Body of pancreas (tissue), 4 donors: ENCODE measurements around the gene VMO1. TPM values are rescaled to one million over a fixed set of nuclear protein-coding genes. Genes with fewer than 3 reads are reported as not detected.

Experiments
- ATAC-seq: fragments of 150-250 bp; one replicate; pipeline ENCODE4 v1.9.1; 2016
- DNase-seq, 4 donors: peaks; one replicate each; pipeline ENCODE4 v3.0.0-alpha.2; 2019
- H3K27ac ChIP-seq, 4 donors: fragments of 200-600 bp; sonication (generic); 1 replicate in 3 of 4; 2 replicates in 1 of 4; pipeline versions ENCODE4 v1.5.1 to v1.6.1; 2016 to 2019; ENCODE audit warnings: mild to moderate bottlenecking in 1 of 4, mixed read lengths in 1 of 4, moderate library complexity in 1 of 4
- H3K27me3 ChIP-seq, 2 donors: fragments of 200-600 bp; sonication (generic); one replicate each; pipeline ENCODE4 v1.6.0; 2016; ENCODE audit warnings: mild to moderate bottlenecking in 1 of 2
- H3K36me3 ChIP-seq, 2 donors: fragments of 200-600 bp; sonication (generic); replicated peaks in 1 of 2; 2 replicates each; pipeline ENCODE4 v1.5.1; 2016; ENCODE audit warnings: low read depth in 2 of 2; ENCODE audit not compliant: insufficient read depth in 1 of 2
- H3K4me1 ChIP-seq: fragments of 200-600 bp; sonication (generic); one replicate; pipeline ENCODE4 v1.6.0; 2016
- H3K4me3 ChIP-seq, 2 donors: fragments of 200-600 bp; sonication (generic); 1 replicate in 1 of 2; 2 replicates in 1 of 2; pipeline ENCODE4 v1.5.1; 2016 to 2019
- H3K9me3 ChIP-seq, 3 donors: fragments of 200-600 bp; sonication (generic); 1 replicate in 2 of 3; 2 replicates in 1 of 3; pipeline ENCODE4 v1.5.1; 2016
- POLR2A ChIP-seq, 3 donors: fragments of 450-650 bp; IDR thresholded peaks; one replicate each; pipeline ENCODE4 v1.6.1; 2016; ENCODE audit warnings: antibody characterized with exemption in 3 of 3, mild to moderate bottlenecking in 2 of 3
- WGBS, 2 donors: methylation state at CpG; one replicate each; pipeline ENCODE4 v1.1.5; 2017; 5-methylcytosine and 5-hydroxymethylcytosine counted together
- intact Hi-C: fragments of 100-400 bp; cut with DNase I; formaldehyde crosslinking; loops from one replicate; pipeline ENCODE4 v1.15.1; 2023
- total RNA-seq, 2 donors: library from RNA; depleted of rRNA; stranded (reverse); fragments of >200 nt; gene quantifications; one replicate each; pipeline ENCODE4 v1.1.0, GENCODE V29; 2016
- TF ChIP-seq, protein P1 (sequence below), 7 experiments: fragments of 450-650 bp in 4 of 7; fragments of 200-600 bp in 3 of 7; sonication (generic) in 3 of 7; IDR thresholded peaks; one replicate each; pipeline ENCODE4 v1.5.1; 2016 to 2019; ENCODE audit warnings: antibody characterized with exemption in 7 of 7

VMO1 gene
- total RNA-seq, 2 donors from 2014 or later: not detected

GRCh38 chr17:4735876-4736651 is 50.1 kb downstream of the VMO1 start:
- no peak overlapping the region for H3K4me3 ChIP-seq
- H3K4me1 ChIP-seq: peaks cover 28% of the 10 kb centered on the region
- no peaks in the 10 kb centered on the region for H3K36me3 ChIP-seq
- ATAC-seq: no peak
- intact Hi-C loops: no loop called here
- peak overlapping the region in 2 of 4 donors; percentile 34 to 61 for H3K27ac ChIP-seq
- H3K9me3 ChIP-seq: no peaks in the 10 kb centered on the region
- TF ChIP-seq, protein P1, sequence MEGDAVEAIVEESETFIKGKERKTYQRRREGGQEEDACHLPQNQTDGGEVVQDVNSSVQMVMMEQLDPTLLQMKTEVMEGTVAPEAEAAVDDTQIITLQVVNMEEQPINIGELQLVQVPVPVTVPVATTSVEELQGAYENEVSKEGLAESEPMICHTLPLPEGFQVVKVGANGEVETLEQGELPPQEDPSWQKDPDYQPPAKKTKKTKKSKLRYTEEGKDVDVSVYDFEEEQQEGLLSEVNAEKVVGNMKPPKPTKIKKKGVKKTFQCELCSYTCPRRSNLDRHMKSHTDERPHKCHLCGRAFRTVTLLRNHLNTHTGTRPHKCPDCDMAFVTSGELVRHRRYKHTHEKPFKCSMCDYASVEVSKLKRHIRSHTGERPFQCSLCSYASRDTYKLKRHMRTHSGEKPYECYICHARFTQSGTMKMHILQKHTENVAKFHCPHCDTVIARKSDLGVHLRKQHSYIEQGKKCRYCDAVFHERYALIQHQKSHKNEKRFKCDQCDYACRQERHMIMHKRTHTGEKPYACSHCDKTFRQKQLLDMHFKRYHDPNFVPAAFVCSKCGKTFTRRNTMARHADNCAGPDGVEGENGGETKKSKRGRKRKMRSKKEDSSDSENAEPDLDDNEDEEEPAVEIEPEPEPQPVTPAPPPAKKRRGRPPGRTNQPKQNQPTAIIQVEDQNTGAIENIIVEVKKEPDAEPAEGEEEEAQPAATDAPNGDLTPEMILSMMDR (IDR thresholded peaks at IDR 0.05): no peak
- peak in 1 of 3 donors; percentile 40 for TF ChIP-seq POLR2A (IDR thresholded peaks at IDR 0.05)
- WGBS, 2 donors: 67 to 75% methylated on average over 9 of the region's 9 CpGs
- no peaks in the 10 kb centered on the region for H3K27me3 ChIP-seq
- DNase-seq: peak in 1 of 4 donors; percentile 75

Other genes starting within 250 kb of the VMO1 start
- 100 to 1,000 TPM in 1 of 2 donors, 10 to 100 TPM in 1; 37.9 to 105 TPM for gene MYBBP1A, start 231.0 kb downstream of the VMO1 start, total RNA-seq
- gene GGT6, start 225.8 kb downstream of the VMO1 start, total RNA-seq: 10 to 100 TPM; 29.3 to 85.7 TPM
- under 1 TPM; 0.33 to 0.78 TPM for gene SMTNL2, start 201.8 kb downstream of the VMO1 start, total RNA-seq
- gene ALOX15, start 144.7 kb downstream of the VMO1 start, total RNA-seq: not detected
- gene PELP1, start 82.2 kb downstream of the VMO1 start, total RNA-seq: 10 to 100 TPM; 18.9 to 39.9 TPM
- 10 to 100 TPM; 12.5 to 13.2 TPM for gene ARRB2, start 75.7 kb downstream of the VMO1 start, total RNA-seq
- gene MED11, start 54.9 kb downstream of the VMO1 start, total RNA-seq: 10 to 100 TPM; 20.8 to 23.3 TPM
- 1 to 10 TPM in 1 of 2 donors, under 1 TPM in 1; 0.52 to 2.3 TPM for gene ZMYND15, start 46.5 kb downstream of the VMO1 start, total RNA-seq
- 10 to 100 TPM in 1 of 2 donors, 1 to 10 TPM in 1; 3.6 to 27.5 TPM for gene CXCL16, start 46.4 kb downstream of the VMO1 start, total RNA-seq
- gene TM4SF5, start 14.5 kb downstream of the VMO1 start, total RNA-seq: 1 to 10 TPM; 1.8 to 2.0 TPM
- gene GLTPD2, start 2.6 kb upstream of the VMO1 start, total RNA-seq: not detected
- 10 to 100 TPM; 41.5 to 89.0 TPM for gene PSMB6, start 9.8 kb upstream of the VMO1 start, total RNA-seq
- gene PLD2, start 20.8 kb upstream of the VMO1 start, total RNA-seq: 10 to 100 TPM; 25.7 to 41.5 TPM
- gene MINK1, start 47.0 kb upstream of the VMO1 start, total RNA-seq: 10 to 100 TPM; 32.7 to 66.6 TPM
- gene C17orf107, start 113.2 kb upstream of the VMO1 start, total RNA-seq: 10 to 100 TPM in 1 of 2 donors, 1 to 10 TPM in 1; 5.2 to 11.9 TPM
- 1 to 10 TPM in 1 of 2 donors, under 1 TPM in 1; 0.33 to 1.8 TPM for gene CHRNE, start 116.7 kb upstream of the VMO1 start, total RNA-seq
- not detected for gene GP1BA, start 145.9 kb upstream of the VMO1 start, total RNA-seq
- 10 to 100 TPM; 23.7 to 33.2 TPM for gene SLC25A11, start 153.7 kb upstream of the VMO1 start, total RNA-seq
- 10 to 100 TPM; 23.1 to 37.6 TPM for gene RNF167, start 153.9 kb upstream of the VMO1 start, total RNA-seq
- gene PFN1, start 162.2 kb upstream of the VMO1 start, total RNA-seq: 100 to 1,000 TPM; 164 to 180 TPM
- gene ENO3, start 164.8 kb upstream of the VMO1 start, total RNA-seq: 1 to 10 TPM; 3.3 to 3.6 TPM
- gene SPAG7, start 181.5 kb upstream of the VMO1 start, total RNA-seq: 10 to 100 TPM; 26.2 to 29.0 TPM
- gene CAMTA2, start 201.3 kb upstream of the VMO1 start, total RNA-seq: 10 to 100 TPM; 17.1 to 48.8 TPM
- 1 to 10 TPM in 1 of 2 donors, not detected in 1; 1.0 TPM for gene INCA1, start 211.2 kb upstream of the VMO1 start, total RNA-seq
- 10 to 100 TPM; 43.1 to 54.4 TPM for gene KIF1C, start 211.6 kb upstream of the VMO1 start, total RNA-seq
- gene SLC52A1, start 249.1 kb upstream of the VMO1 start, total RNA-seq: not detected